Spleen (tissue), 7 donors: ENCODE measurements around the gene CKMT2.

Experiments used
- POLR2A ChIP-seq, 3 donors: fragments of 450-650 bp; IDR thresholded peaks; one replicate each; pipeline ENCODE4 v1.5.1; 2017; ENCODE audit warnings: antibody characterized with exemption in 3 of 3, mild to moderate bottlenecking in 1 of 3
- POLR2AphosphoS5 ChIP-seq, 3 donors: sonication (generic); formaldehyde crosslinking; IDR thresholded peaks; one replicate each; pipeline ENCODE4 v1.5.1; 2017; ENCODE audit warnings: antibody characterized with exemption in 3 of 3
- TF ChIP-seq, protein P1 (sequence below), 11 experiments: fragments of 200-600 bp in 7 of 11; fragments of 450-650 bp in 4 of 11; sonication (generic) in 4 of 11; IDR thresholded peaks in 8 of 11; conservative IDR thresholded peaks in 3 of 11; 1 replicate in 7 of 11; 2 replicates in 4 of 11; pipeline versions ENCODE4 v1.4.0 to v1.8.0; 2016 to 2021; ENCODE audit warnings: antibody characterized with exemption in 11 of 11, inconsistent platforms in 4 of 11, mild to moderate bottlenecking in 1 of 11
- donor health status: DM: no; HTN: no; CAD: no; lungs with moderate emphysema.
- donor health status: DM: no; HTN: no; CAD: no.
- donor health status: DM: no; HTN: no; CAD: no.

DNA sequence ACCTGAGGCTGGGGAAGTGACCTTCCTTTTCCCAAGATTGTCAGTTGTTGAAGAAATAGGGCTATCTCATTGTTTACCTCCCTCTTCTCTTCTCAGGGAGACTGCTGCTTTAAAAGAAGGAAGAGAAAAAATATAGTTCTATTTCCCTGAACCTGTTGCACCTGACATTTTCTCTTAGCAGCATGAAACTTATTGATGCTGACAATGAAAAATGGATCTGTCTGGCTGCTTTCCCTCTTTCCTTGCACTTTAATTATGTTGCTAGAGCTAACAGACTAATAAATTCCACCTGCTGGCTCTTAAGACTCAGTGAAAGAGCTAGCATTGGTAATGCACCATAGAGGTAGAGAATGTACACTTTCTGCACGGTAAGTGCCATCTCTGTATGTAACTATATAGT is 6.2 kb upstream of the CKMT2 start:
- TF ChIP-seq, protein P1, sequence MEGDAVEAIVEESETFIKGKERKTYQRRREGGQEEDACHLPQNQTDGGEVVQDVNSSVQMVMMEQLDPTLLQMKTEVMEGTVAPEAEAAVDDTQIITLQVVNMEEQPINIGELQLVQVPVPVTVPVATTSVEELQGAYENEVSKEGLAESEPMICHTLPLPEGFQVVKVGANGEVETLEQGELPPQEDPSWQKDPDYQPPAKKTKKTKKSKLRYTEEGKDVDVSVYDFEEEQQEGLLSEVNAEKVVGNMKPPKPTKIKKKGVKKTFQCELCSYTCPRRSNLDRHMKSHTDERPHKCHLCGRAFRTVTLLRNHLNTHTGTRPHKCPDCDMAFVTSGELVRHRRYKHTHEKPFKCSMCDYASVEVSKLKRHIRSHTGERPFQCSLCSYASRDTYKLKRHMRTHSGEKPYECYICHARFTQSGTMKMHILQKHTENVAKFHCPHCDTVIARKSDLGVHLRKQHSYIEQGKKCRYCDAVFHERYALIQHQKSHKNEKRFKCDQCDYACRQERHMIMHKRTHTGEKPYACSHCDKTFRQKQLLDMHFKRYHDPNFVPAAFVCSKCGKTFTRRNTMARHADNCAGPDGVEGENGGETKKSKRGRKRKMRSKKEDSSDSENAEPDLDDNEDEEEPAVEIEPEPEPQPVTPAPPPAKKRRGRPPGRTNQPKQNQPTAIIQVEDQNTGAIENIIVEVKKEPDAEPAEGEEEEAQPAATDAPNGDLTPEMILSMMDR (IDR thresholded peaks at IDR 0.05 in 8 of 11, conservative IDR thresholded peaks at IDR 0.05 in 3 of 11): no peak
- TF ChIP-seq POLR2AphosphoS5 (IDR thresholded peaks at IDR 0.05) (no peak), POLR2A (IDR thresholded peaks at IDR 0.05) (no peak)
